Kidney epithelial cell (primary cell): ENCODE results near the gene PIP. TPM values are rescaled to one million over a fixed set of nuclear protein-coding genes. Genes with fewer than 3 reads are reported as not detected.

Source experiments
- DNase-seq: peaks from one replicate; pipeline ENCODE4 v3.0.0-alpha.2; 2010; ENCODE audit warnings: low read depth
- H3K27me3 ChIP-seq: 2 replicates; pipeline ENCODE4 v1.6.0; 2011; ENCODE audit warnings: low read length; ENCODE audit not compliant: control insufficient read depth, insufficient read depth
- H3K36me3 ChIP-seq: 2 replicates; pipeline ENCODE4 v1.5.1; 2011; ENCODE audit warnings: low read length; ENCODE audit not compliant: control insufficient read depth, insufficient read depth
- H3K4me3 ChIP-seq: 2 replicates; pipeline ENCODE4 v1.5.1; 2011; ENCODE audit warnings: low read depth, mild to moderate bottlenecking, control low read depth, low read length
- total RNA-seq: library from RNA; depleted of rRNA; stranded (reverse); fragments of >200 nt; gene quantifications from 2 replicates; pipeline ENCODE4 v1.2.3, GENCODE V29; 2015
- TF ChIP-seq, protein P1 (sequence below): IDR thresholded peaks from 2 replicates; pipeline ENCODE4 v1.5.1; 2011; ENCODE audit warnings: mild to moderate bottlenecking, moderate library complexity, low read length, control low read depth, inconsistent platforms; ENCODE audit not compliant: insufficient read depth, poor library complexity, severe bottlenecking

The PIP gene
- total RNA-seq, 1 donor from 2014 or later = not detected

DNA sequence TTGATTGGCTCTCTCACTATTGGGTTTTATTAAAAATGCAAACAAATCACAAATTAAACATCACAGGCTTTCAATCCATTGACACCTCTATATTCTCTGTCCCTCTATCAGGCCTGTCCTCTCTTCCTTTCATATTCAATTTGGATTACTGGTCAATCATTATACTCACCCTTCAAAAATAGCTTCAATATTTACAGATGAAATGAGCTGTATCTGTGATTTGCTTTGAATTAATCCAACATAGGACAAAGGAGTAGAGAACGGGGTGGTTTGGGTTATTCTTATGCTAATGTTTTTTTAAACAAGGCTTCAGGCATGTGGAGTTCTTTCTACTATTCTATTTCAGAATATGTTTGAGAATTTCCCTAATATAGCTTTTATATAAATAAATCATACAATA, 53.7 kb downstream of the PIP start:
- Histone ChIP-seq H3K27me3 (no peaks in the 10 kb centered on the region), H3K36me3 (no peaks in the 10 kb centered on the region), H3K4me3 (no peak overlapping the region)
- DNase-seq = no peak
- TF ChIP-seq, protein P1, sequence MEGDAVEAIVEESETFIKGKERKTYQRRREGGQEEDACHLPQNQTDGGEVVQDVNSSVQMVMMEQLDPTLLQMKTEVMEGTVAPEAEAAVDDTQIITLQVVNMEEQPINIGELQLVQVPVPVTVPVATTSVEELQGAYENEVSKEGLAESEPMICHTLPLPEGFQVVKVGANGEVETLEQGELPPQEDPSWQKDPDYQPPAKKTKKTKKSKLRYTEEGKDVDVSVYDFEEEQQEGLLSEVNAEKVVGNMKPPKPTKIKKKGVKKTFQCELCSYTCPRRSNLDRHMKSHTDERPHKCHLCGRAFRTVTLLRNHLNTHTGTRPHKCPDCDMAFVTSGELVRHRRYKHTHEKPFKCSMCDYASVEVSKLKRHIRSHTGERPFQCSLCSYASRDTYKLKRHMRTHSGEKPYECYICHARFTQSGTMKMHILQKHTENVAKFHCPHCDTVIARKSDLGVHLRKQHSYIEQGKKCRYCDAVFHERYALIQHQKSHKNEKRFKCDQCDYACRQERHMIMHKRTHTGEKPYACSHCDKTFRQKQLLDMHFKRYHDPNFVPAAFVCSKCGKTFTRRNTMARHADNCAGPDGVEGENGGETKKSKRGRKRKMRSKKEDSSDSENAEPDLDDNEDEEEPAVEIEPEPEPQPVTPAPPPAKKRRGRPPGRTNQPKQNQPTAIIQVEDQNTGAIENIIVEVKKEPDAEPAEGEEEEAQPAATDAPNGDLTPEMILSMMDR = no peak

GRCh38 chr7:143188994-143189393, 57.1 kb downstream of the PIP start:
- TF ChIP-seq, protein P1 = no peak
- Histone ChIP-seq H3K4me3 (no peak overlapping the region), H3K36me3 (no peaks in the 10 kb centered on the region), H3K27me3 (no peaks in the 10 kb centered on the region)
- no peak for DNase-seq

Other genes starting within 250 kb of the PIP start
- 7.6 and 10.6 TPM in 2 replicates for gene TRPV6, start 246.3 kb upstream of the PIP start, total RNA-seq
- not detected in 2 replicates for gene TRPV5, start 198.3 kb upstream of the PIP start, total RNA-seq
- not detected in 2 replicates for gene LLCFC1, start 192.6 kb upstream of the PIP start, total RNA-seq
- gene KEL, start 169.7 kb upstream of the PIP start, total RNA-seq = not detected in 2 replicates
- gene OR9A2, start 104.9 kb upstream of the PIP start, total RNA-seq = not detected in 2 replicates
- gene OR6V1, start 79.7 kb upstream of the PIP start, total RNA-seq = not detected in 2 replicates
- not detected in 2 replicates for gene TAS2R39, start 51.3 kb downstream of the PIP start, total RNA-seq
- gene TAS2R40, start 90.0 kb downstream of the PIP start, total RNA-seq = not detected in 2 replicates
- gene GSTK1, start 131.4 kb downstream of the PIP start, total RNA-seq = 139 and 152 TPM in 2 replicates
- gene TMEM139, start 152.9 kb downstream of the PIP start, total RNA-seq = 11.9 and 20.5 TPM in 2 replicates
- gene CASP2, start 156.3 kb downstream of the PIP start, total RNA-seq = 24.6 and 26.9 TPM in 2 replicates
- not detected in 2 replicates for gene CLCN1, start 184.0 kb downstream of the PIP start, total RNA-seq
- gene FAM131B, start 230.6 kb downstream of the PIP start, total RNA-seq = 1.0 and 1.3 TPM in 2 replicates
- gene ZYX, start 249.3 kb downstream of the PIP start, total RNA-seq = 162 and 218 TPM in 2 replicates